Transverse colon (tissue), 4 donors: ENCODE measurements around the gene ITGB1. TPM values are rescaled to one million over a fixed set of nuclear protein-coding genes. Genes with fewer than 3 reads are reported as not detected.
"Not testable (repeated sequence)": the region's sequence is repeated elsewhere in the genome, so short reads cannot be mapped to it uniquely, and the experiment has no call there.

Experiments
- DNase-seq: peaks from one replicate; pipeline ENCODE4 v3.0.0-alpha.2; 2019
- H3K27ac ChIP-seq, 4 donors: fragments of 200-600 bp; sonication (generic); 2 replicates each; pipeline ENCODE4 v1.5.1; 2016 to 2018; ENCODE audit warnings: inconsistent platforms in 4 of 4
- H3K27me3 ChIP-seq: fragments of 200-600 bp; sonication (generic); 2 replicates; pipeline ENCODE4 v1.5.1; 2017; ENCODE audit warnings: inconsistent platforms
- H3K36me3 ChIP-seq, 4 donors: fragments of 200-600 bp; sonication (generic); 2 replicates each; pipeline ENCODE4 v1.5.1; 2017 to 2019; ENCODE audit warnings: inconsistent platforms in 4 of 4
- H3K4me1 ChIP-seq, 4 donors: fragments of 200-600 bp; sonication (generic); 2 replicates each; pipeline ENCODE4 v1.5.1; 2017 to 2020; ENCODE audit warnings: inconsistent platforms in 4 of 4
- H3K4me3 ChIP-seq, 4 donors: fragments of 200-600 bp; sonication (generic); 1 replicate in 1 of 4; 2 replicates in 3 of 4; pipeline versions ENCODE4 v1.5.1 to v1.6.1; 2017 to 2019; ENCODE audit warnings: inconsistent platforms in 4 of 4
- H3K9me3 ChIP-seq, 2 donors: fragments of 200-600 bp; sonication (generic); 2 replicates each; pipeline ENCODE4 v1.5.1; 2017 to 2019; ENCODE audit warnings: inconsistent platforms in 2 of 2
- CTCF ChIP-seq, 5 experiments: fragments of 200-600 bp in 3 of 5; fragments of 450-650 bp in 2 of 5; sonication (generic) in 3 of 5; IDR thresholded peaks; 1 replicate in 2 of 5; 2 replicates in 3 of 5; pipeline ENCODE4 v1.5.1; 2016 to 2017; ENCODE audit warnings: antibody characterized with exemption in 5 of 5, inconsistent platforms in 3 of 5, mild to moderate bottlenecking in 2 of 5, moderate library complexity in 1 of 5
- EP300 ChIP-seq: sonication (generic); formaldehyde crosslinking; IDR thresholded peaks from one replicate; pipeline ENCODE4 v1.6.1; 2017; ENCODE audit warnings: antibody characterized with exemption, low read depth
- POLR2A ChIP-seq: fragments of 450-650 bp; IDR thresholded peaks from one replicate; pipeline ENCODE4 v1.6.1; 2016; ENCODE audit warnings: antibody characterized with exemption, mild to moderate bottlenecking, moderate library complexity
- POLR2AphosphoS5 ChIP-seq, 3 donors: sonication (generic); formaldehyde crosslinking; IDR thresholded peaks; one replicate each; pipeline ENCODE4 v1.6.1; 2016; ENCODE audit warnings: antibody characterized with exemption in 3 of 3
- WGBS, 2 donors: methylation state at CpG; one replicate each; pipeline ENCODE4 v1.1.5; 2018; ENCODE audit warnings: low coverage in 1 of 2; 5-methylcytosine and 5-hydroxymethylcytosine counted together
- in situ Hi-C, 4 donors: fragments of 200-750 bp; cut with MboI; loops; one replicate each; pipeline versions ENCODE4 v1.15.0 to v1.15.1; 2017; ENCODE audit warnings: low sequenced_read_pairs in 3 of 4, low pct_ligation_motif_present in 1 of 4, low pct_unique_long_range_greater_than_20kb in 1 of 4
- intact Hi-C: fragments of 100-400 bp; cut with DNase I; formaldehyde crosslinking; loops from one replicate; pipeline ENCODE4 v1.15.1; 2023; ENCODE audit warnings: low total_unique reads
- total RNA-seq, 4 donors: library from RNA; depleted of rRNA; stranded (reverse); fragments of >200 nt; gene quantifications; one replicate each; pipeline ENCODE4 v1.1.0, GENCODE V29; 2016

Gene ITGB1
- total RNA-seq, 4 donors from 2014 or later, result 135 to 362 (median 252) TPM

- in situ Hi-C loops, result no loop called here
These were observed 22.8 kb upstream of the ITGB1 start for GRCh38 chr10:32980558-32981468.

GRCh38 chr10:32980242-32980557, 22.2 kb upstream of the ITGB1 start:
- DNase-seq, result no peak
- in situ Hi-C loops (no loop called here), intact Hi-C loops (no loop called here)
- Histone ChIP-seq H3K4me3 (peak overlapping the region in 3 of 4 donors; percentile 38 to 58 (median 46)), H3K27ac (peak overlapping the region; percentile 92 to 97 (median 95)), H3K9me3 (no peaks in the 10 kb centered on the region), H3K27me3 (no peaks in the 10 kb centered on the region), H3K4me1 (peaks cover 15 to 36% (median 30%) of the 10 kb centered on the region in 4 donors), H3K36me3 (no peaks in the 10 kb centered on the region)
- WGBS, 2 donors, result 0 to 1% methylated on average over 2 to 6 of the region's 6 CpGs
- TF ChIP-seq EP300 (no peak), POLR2A (no peak), CTCF (IDR thresholded peaks at IDR 0.05) (no peak), POLR2AphosphoS5 (IDR thresholded peaks at IDR 0.05) (no peak)

More at GRCh38 chr10:32980558-32981468, 22.8 kb upstream of the ITGB1 start:
- peak overlapping the region; percentile 92 to 97 (median 95) for H3K27ac ChIP-seq
- no peaks in the 10 kb centered on the region for H3K9me3 ChIP-seq
- peaks cover 15 to 38% (median 30%) of the 10 kb centered on the region in 4 donors for H3K4me1 ChIP-seq
- 14% methylated on average over 33 of the region's 38 CpGs; no CpG with 5 or more reads in 1 of the 2 donors for WGBS, 2 donors
- DNase-seq, result peak; percentile 92
- intact Hi-C loops, result no loop called here
- no peaks in the 10 kb centered on the region for H3K36me3 ChIP-seq
- peak overlapping the region; percentile 19 to 58 (median 42) for H3K4me3 ChIP-seq
- TF ChIP-seq CTCF (IDR thresholded peaks at IDR 0.05), result peak in 4 of 5 experiments; percentile 1 to 57 (median 24)
- peak; percentile 36 for TF ChIP-seq EP300
- peak; percentile 97 for TF ChIP-seq POLR2A
- peak; percentile 87 to 98 (median 97) for TF ChIP-seq POLR2AphosphoS5 (IDR thresholded peaks at IDR 0.05)
- no peaks in the 10 kb centered on the region for H3K27me3 ChIP-seq

- H3K9me3 ChIP-seq, H3K36me3 ChIP-seq, intact Hi-C loops, DNase-seq, H3K4me3 ChIP-seq, H3K27me3 ChIP-seq, in situ Hi-C loops: not testable (repeated sequence)
- Histone ChIP-seq H3K27ac (peak overlapping the region; percentile 92 to 97 (median 95)), H3K4me1 (peaks cover 15 to 35% (median 30%) of the 10 kb centered on the region in 4 donors)
- WGBS, 2 donors, result 65 to 83% methylated on average over 12 to 14 of the region's 14 CpGs
These were observed 21.7 kb upstream of the ITGB1 start for GRCh38 chr10:32979719-32980118.

GRCh38 chr10:32979041-32979440, 21.0 kb upstream of the ITGB1 start:
- Histone ChIP-seq H3K36me3 (no peaks in the 10 kb centered on the region), H3K27me3 (no peaks in the 10 kb centered on the region), H3K9me3 (no peaks in the 10 kb centered on the region), H3K27ac (no peak overlapping the region), H3K4me1 (peaks cover 15 to 35% (median 30%) of the 10 kb centered on the region in 4 donors), H3K4me3 (no peak overlapping the region)
- TF ChIP-seq POLR2A (no peak), POLR2AphosphoS5 (IDR thresholded peaks at IDR 0.05) (no peak), EP300 (no peak), CTCF (IDR thresholded peaks at IDR 0.05) (no peak)
- intact Hi-C loops, result no loop called here
- in situ Hi-C loops, result no loop called here
- no peak for DNase-seq
- 91 to 93% methylated on average over 3 of the region's 3 CpGs for WGBS, 2 donors

- H3K27ac ChIP-seq, intact Hi-C loops, H3K27me3 ChIP-seq, DNase-seq, H3K9me3 ChIP-seq, H3K4me3 ChIP-seq, in situ Hi-C loops, H3K36me3 ChIP-seq: not testable (repeated sequence)
- H3K4me1 ChIP-seq, result peaks cover 15 to 34% (median 29%) of the 10 kb centered on the region in 4 donors
- 89 to 95% methylated on average over 2 to 4 of the region's 4 CpGs for WGBS, 2 donors
These were observed 20.1 kb upstream of the ITGB1 start for GRCh38 chr10:32977846-32978809.
